Epithelial cell of umbilical artery (primary cell): ENCODE measurements around the gene ACTL7B. TPM values are rescaled to one million over a fixed set of nuclear protein-coding genes. Genes with fewer than 3 reads are reported as not detected.

Source experiments
- total RNA-seq: library from RNA; depleted of rRNA; stranded (reverse); fragments of >200 nt; gene quantifications from 2 replicates; pipeline ENCODE4 v1.2.3, GENCODE V29; 2014

ACTL7B gene, protein sequence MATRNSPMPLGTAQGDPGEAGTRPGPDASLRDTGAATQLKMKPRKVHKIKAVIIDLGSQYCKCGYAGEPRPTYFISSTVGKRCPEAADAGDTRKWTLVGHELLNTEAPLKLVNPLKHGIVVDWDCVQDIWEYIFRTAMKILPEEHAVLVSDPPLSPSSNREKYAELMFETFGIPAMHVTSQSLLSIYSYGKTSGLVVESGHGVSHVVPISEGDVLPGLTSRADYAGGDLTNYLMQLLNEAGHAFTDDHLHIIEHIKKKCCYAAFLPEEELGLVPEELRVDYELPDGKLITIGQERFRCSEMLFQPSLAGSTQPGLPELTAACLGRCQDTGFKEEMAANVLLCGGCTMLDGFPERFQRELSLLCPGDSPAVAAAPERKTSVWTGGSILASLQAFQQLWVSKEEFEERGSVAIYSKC
- total RNA-seq, result not detected in 2 replicates

DNA sequence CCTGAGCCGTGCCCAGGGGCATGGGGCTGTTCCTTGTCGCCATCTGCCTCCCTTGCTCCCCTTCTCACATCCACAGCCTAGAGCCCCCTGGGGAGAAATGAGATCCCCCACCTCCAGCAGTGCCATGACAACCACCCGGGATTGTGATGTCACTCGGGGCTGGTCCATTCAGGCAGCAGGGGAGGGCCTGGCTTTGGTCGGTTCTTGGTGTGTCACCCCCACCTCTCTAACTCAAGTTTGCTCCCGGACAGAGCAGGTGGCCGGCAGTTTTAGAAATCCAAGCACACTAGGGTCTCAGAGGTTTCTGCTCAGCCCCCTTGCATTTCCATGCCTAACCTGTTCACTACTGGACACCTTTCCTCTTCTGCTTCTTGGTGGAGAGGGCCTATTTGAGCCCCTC lies at the start of gene ACTL7B:
Gene ACTL7B, minus strand, starts transcription at position 99 of the 400 bp plus-strand sequence. Its CDS starts 56 bp downstream, at position 43.

GRCh38 chr9:108861997-108862396 lies 6.2 kb upstream of the ACTL7B start, which contains the start of gene ACTL7A:
Gene ACTL7A, plus strand, starts transcription at chr9:108862266. Its CDS starts 57 bp downstream, at chr9:108862323.

Other genes with a start within 250 kb of the ACTL7B start
- gene ACTL7A, start 6.3 kb upstream of the ACTL7B start, total RNA-seq, result not detected in 2 replicates
- 32.5 and 38.8 TPM in 2 replicates for gene ELP1, start 78.1 kb upstream of the ACTL7B start, total RNA-seq
- 3.2 and 3.9 TPM in 2 replicates for gene ABITRAM, start 78.4 kb upstream of the ACTL7B start, total RNA-seq
- 178 and 239 TPM in 2 replicates for gene CTNNAL1, start 157.5 kb upstream of the ACTL7B start, total RNA-seq